Activated T-helper 2 cell treated with anti-CD3 and anti-CD28 coated beads, Interferon-gamma antibody, Interleukin-2, Interleukin-4, amounts not matched to agents 10 μg/mL and 5 μg/mL and 100 μg/mL, durations not matched to agents 14 hours and 24 hours and 36 hours (primary cell): Measurements from ENCODE around the gene MS4A18. TPM values are rescaled to one million over a fixed set of nuclear protein-coding genes. Genes with fewer than 3 reads are reported as not detected.
"Not testable (repeated sequence)": the region's sequence is repeated elsewhere in the genome, so short reads cannot be mapped to it uniquely, and the experiment has no call there.

Experiments
- DNase-seq: peaks from one replicate; pipeline ENCODE4 v3.0.0; 2021; ENCODE audit warnings: low spot score
- H3K27ac Mint-ChIP-seq: one replicate; pipeline ENCODE4 v1.8.0; 2021; ENCODE audit warnings: mixed read lengths
- H3K27me3 Mint-ChIP-seq: one replicate; pipeline ENCODE4 v1.8.0; 2021; ENCODE audit warnings: low read depth, mixed read lengths
- H3K36me3 Mint-ChIP-seq: one replicate; pipeline ENCODE4 v1.8.0; 2021; ENCODE audit warnings: low read depth, mixed read lengths
- H3K4me1 Mint-ChIP-seq: one replicate; pipeline ENCODE4 v1.8.0; 2021; ENCODE audit warnings: low read depth, mixed read lengths
- H3K4me3 Mint-ChIP-seq: one replicate; pipeline ENCODE4 v1.8.0; 2021; ENCODE audit warnings: low read depth, mild to moderate bottlenecking, moderate library complexity, mixed read lengths
- H3K9me3 Mint-ChIP-seq: one replicate; pipeline ENCODE4 v1.8.0; 2021; ENCODE audit warnings: mixed read lengths
- intact Hi-C: fragments of 100-400 bp; cut with micrococcal nuclease; formaldehyde crosslinking; loops from one replicate; pipeline ENCODE4 v1.15.1; 2023
- total RNA-seq: library from RNA; stranded (reverse); gene quantifications from 2 replicates; pipeline ENCODE4 v1.2.3, GENCODE V29; 2022

The MS4A18 gene
- total RNA-seq, 1 donor from 2014 or later = not detected

GRCh38 chr11:60710482-60710881 lies 14.0 kb upstream of the MS4A18 start:
- intact Hi-C loops = no loop called here
- H3K9me3 Mint-ChIP-seq = no peaks in the 10 kb centered on the region
- H3K4me3 Mint-ChIP-seq = no peak overlapping the region
- no peak overlapping the region for H3K27ac Mint-ChIP-seq
- H3K36me3 Mint-ChIP-seq = no peaks in the 10 kb centered on the region
- H3K27me3 Mint-ChIP-seq = peaks cover 2% of the 10 kb centered on the region
- DNase-seq = no peak
- H3K4me1 Mint-ChIP-seq = no peaks in the 10 kb centered on the region

GRCh38 chr11:60711276-60711675 lies 13.2 kb upstream of the MS4A18 start:
- no peak for DNase-seq
- no peaks in the 10 kb centered on the region for H3K4me1 Mint-ChIP-seq
- H3K36me3 Mint-ChIP-seq = no peaks in the 10 kb centered on the region
- intact Hi-C loops = no loop called here
- H3K4me3 Mint-ChIP-seq = no peak overlapping the region
- peaks cover 2% of the 10 kb centered on the region for H3K27me3 Mint-ChIP-seq
- no peaks in the 10 kb centered on the region for H3K9me3 Mint-ChIP-seq
- H3K27ac Mint-ChIP-seq = no peak overlapping the region

- H3K27me3 Mint-ChIP-seq, H3K4me3 Mint-ChIP-seq, intact Hi-C loops, H3K4me1 Mint-ChIP-seq, H3K27ac Mint-ChIP-seq, H3K36me3 Mint-ChIP-seq, DNase-seq, H3K9me3 Mint-ChIP-seq: not testable (repeated sequence)
Observed at GRCh38 chr11:60713423-60713822, 11.1 kb upstream of the MS4A18 start.

DNA sequence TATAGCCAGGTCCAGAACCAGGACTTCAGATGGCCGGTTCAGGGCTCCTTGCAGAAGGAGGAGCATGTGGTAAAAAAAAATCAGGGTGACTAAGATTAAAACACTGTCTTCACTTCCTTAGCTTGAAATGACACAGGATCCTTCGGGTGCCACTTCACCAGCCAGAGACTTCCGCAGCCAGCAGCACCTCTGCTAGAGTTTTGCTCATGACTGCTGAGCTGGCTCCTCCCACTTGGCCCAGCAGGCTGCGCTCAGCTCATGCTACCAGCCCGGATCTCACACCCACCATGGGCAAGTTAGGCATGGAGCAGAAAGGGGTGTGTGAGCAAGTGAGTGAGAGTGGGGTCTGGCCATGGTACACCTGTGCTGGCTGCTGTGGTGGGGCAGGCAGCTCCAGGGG lies 6.6 kb upstream of the MS4A18 start:
- no peak overlapping the region for H3K4me3 Mint-ChIP-seq
- H3K36me3 Mint-ChIP-seq = no peaks in the 10 kb centered on the region
- no peak for DNase-seq
- intact Hi-C loops = no loop called here
- peaks cover 1% of the 10 kb centered on the region for H3K27me3 Mint-ChIP-seq
- H3K4me1 Mint-ChIP-seq = no peaks in the 10 kb centered on the region
- no peak overlapping the region for H3K27ac Mint-ChIP-seq
- no peaks in the 10 kb centered on the region for H3K9me3 Mint-ChIP-seq

DNA sequence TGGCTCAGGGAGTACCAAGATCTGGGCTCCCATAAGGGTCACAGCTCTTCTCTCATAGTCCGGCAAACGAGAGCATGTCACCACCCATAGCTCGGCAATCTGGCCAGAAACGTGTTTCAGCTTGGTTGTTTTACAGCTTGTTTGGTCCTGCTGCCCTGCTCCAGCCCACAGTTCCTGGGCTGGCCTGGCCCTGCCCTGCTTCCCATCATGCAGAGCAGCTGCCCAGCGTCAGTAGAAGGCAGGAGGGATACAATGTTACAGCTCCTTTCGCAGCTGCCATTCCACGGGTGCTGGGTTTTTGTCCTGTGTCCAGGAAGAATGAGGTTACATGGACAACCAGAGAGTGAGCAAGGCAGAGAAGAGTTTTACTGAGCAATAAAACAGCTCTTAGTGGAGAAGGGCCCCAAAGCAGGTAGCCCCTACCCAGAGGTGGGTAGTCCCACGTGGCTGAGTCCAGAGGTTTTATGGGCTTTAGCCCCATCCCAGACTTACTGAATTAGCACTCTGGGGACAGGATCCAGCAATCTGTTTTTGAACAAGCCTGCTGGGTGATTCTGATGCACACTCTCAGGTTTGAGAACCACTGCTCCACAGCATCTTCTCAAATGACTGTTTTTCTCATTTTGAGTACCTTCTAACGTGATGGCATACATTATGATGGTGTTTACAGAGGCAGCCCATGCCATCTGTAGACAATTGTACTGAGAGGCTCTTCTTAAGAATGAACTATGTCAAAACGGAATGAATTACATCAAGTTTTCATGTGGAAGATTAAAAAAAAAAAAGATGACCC lies 5.8 kb upstream of the MS4A18 start:
- no peaks in the 10 kb centered on the region for H3K9me3 Mint-ChIP-seq
- H3K36me3 Mint-ChIP-seq = no peaks in the 10 kb centered on the region
- H3K4me1 Mint-ChIP-seq = no peaks in the 10 kb centered on the region
- no peak overlapping the region for H3K4me3 Mint-ChIP-seq
- H3K27ac Mint-ChIP-seq = no peak overlapping the region
- no peak for DNase-seq
- intact Hi-C loops = no loop called here
- H3K27me3 Mint-ChIP-seq = peaks cover 1% of the 10 kb centered on the region

DNA sequence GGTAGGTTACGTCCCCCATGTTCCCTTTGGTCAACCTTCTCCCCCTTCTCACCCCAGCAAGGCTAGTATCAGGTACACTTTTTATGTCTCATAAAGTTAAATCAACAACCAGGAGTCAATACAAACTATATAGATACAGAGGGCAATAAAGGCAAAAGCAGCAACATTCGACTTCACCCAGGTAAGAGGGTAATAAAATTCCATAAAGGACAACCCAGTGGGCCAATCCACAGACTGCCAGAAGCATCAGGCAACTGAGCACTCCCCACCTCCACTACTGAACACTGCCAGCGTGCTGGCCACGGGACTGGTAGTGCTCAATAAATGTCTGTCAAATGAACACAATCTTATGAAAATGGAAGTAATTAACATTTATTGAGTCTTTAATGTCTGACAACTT lies 5.1 kb upstream of the MS4A18 start:
- intact Hi-C loops = no loop called here
- DNase-seq = no peak
- H3K4me3 Mint-ChIP-seq = no peak overlapping the region
- H3K9me3 Mint-ChIP-seq = no peaks in the 10 kb centered on the region
- no peaks in the 10 kb centered on the region for H3K36me3 Mint-ChIP-seq
- no peak overlapping the region for H3K27ac Mint-ChIP-seq
- H3K27me3 Mint-ChIP-seq = peaks cover 1% of the 10 kb centered on the region
- no peaks in the 10 kb centered on the region for H3K4me1 Mint-ChIP-seq

DNA sequence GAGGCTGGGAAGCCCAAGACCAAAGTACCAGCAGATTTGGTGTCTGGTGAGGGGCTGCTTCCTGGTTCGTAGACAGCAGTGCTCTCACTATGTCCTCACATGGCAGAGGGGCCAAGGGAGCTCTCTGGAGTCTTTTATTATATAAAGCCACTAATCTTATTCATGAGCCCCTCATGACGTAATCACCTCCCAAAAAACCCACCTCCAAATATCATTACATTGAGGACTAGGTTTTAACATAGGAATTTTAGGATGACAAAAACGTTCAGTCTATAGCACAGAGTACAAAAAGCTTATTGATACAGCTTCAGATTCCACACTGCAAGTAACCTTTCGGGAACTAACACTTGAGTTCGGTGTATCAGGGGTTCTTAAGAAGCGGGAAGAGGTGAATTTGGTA lies 4.1 kb upstream of the MS4A18 start:
- H3K4me1 Mint-ChIP-seq = no peaks in the 10 kb centered on the region
- H3K9me3 Mint-ChIP-seq = no peaks in the 10 kb centered on the region
- H3K4me3 Mint-ChIP-seq = no peak overlapping the region
- H3K27me3 Mint-ChIP-seq = peaks cover 1% of the 10 kb centered on the region
- H3K27ac Mint-ChIP-seq = no peak overlapping the region
- no peaks in the 10 kb centered on the region for H3K36me3 Mint-ChIP-seq
- intact Hi-C loops = no loop called here
- DNase-seq = no peak

DNA sequence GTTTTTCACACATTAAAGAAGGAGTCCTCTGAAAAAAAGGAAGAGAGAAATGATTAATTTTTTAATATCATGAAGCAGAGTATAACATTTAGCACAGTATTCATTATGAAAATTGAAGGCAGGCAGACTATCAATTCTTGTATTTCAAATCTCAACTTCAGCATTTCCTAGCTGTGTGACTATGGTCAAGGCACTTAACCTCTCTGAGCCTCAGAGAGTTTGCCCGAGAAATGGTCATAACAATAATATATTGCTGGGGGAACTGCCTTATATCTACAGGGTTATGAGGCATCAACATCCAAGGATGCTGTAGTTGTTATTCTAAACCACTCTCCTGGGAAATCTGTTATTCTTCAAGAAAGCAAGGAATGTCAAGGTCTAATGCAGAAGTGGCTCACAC lies 1.1 kb downstream of the MS4A18 start:
- no peaks in the 10 kb centered on the region for H3K36me3 Mint-ChIP-seq
- H3K27me3 Mint-ChIP-seq = no peaks in the 10 kb centered on the region
- no peaks in the 10 kb centered on the region for H3K9me3 Mint-ChIP-seq
- H3K4me3 Mint-ChIP-seq = no peak overlapping the region
- intact Hi-C loops = no loop called here
- H3K4me1 Mint-ChIP-seq = no peaks in the 10 kb centered on the region
- no peak overlapping the region for H3K27ac Mint-ChIP-seq
- no peak for DNase-seq

GRCh38 chr11:60731586-60731985 lies 7.1 kb downstream of the MS4A18 start:
- Mint-ChIP-seq H3K4me3 (no peak overlapping the region), H3K36me3 (no peaks in the 10 kb centered on the region), H3K9me3 (no peaks in the 10 kb centered on the region), H3K27ac (no peak overlapping the region), H3K4me1 (no peaks in the 10 kb centered on the region), H3K27me3 (no peaks in the 10 kb centered on the region)
- intact Hi-C loops = no loop called here
- no peak for DNase-seq

DNA sequence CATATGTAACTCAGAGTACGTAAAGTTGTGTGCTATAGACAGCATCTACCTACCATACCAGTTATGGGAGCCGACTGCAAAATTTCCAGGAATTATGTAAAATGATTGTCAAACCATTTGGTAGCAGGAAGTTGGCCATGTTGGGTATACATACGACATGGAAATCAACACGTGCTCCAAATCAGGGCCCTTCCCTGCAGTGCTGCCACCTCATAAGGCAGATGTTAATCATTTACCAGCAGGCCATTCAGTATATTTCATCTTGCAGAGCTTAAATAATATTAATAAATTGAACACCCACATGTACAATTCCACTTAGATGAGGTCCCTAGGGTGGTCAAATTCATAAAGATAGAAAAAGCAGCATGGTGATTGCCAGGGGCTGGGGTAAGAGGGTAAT lies 9.8 kb downstream of the MS4A18 start:
- Mint-ChIP-seq H3K27me3 (no peaks in the 10 kb centered on the region), H3K4me1 (no peaks in the 10 kb centered on the region), H3K9me3 (no peaks in the 10 kb centered on the region), H3K27ac (no peak overlapping the region), H3K36me3 (no peaks in the 10 kb centered on the region), H3K4me3 (no peak overlapping the region)
- intact Hi-C loops = no loop called here
- DNase-seq = no peak

GRCh38 chr11:60739114-60739513 lies 14.6 kb downstream of the MS4A18 start:
- no peaks in the 10 kb centered on the region for H3K9me3 Mint-ChIP-seq
- intact Hi-C loops = no loop called here
- H3K27me3 Mint-ChIP-seq = peaks cover 6% of the 10 kb centered on the region
- no peak overlapping the region for H3K27ac Mint-ChIP-seq
- H3K4me1 Mint-ChIP-seq = no peaks in the 10 kb centered on the region
- H3K36me3 Mint-ChIP-seq = no peaks in the 10 kb centered on the region
- DNase-seq = no peak
- no peak overlapping the region for H3K4me3 Mint-ChIP-seq

DNA sequence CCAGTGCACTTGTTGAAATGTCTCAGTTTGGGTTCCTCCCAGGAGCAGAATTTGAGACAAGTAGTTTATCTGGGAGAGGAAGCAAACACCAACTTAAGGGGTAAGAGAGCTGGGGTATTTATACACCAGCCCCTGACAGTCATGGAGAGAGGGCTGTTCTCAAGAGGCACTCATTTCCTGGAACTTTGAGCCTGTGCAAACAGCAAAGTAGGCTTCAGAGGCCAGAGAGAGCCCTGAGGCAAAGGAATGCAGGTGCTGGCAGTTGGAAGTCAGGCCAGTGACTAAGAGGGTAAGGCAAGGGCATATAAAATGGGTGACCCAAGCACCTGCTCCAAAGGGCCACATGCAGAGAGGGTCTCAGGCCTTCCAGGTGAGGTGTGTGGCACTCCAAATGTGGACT lies 16.1 kb downstream of the MS4A18 start:
- Mint-ChIP-seq H3K9me3 (no peaks in the 10 kb centered on the region), H3K4me1 (no peaks in the 10 kb centered on the region), H3K27ac (no peak overlapping the region), H3K4me3 (no peak overlapping the region), H3K36me3 (no peaks in the 10 kb centered on the region), H3K27me3 (peaks cover 6% of the 10 kb centered on the region)
- DNase-seq = no peak
- intact Hi-C loops = no loop called here

DNA sequence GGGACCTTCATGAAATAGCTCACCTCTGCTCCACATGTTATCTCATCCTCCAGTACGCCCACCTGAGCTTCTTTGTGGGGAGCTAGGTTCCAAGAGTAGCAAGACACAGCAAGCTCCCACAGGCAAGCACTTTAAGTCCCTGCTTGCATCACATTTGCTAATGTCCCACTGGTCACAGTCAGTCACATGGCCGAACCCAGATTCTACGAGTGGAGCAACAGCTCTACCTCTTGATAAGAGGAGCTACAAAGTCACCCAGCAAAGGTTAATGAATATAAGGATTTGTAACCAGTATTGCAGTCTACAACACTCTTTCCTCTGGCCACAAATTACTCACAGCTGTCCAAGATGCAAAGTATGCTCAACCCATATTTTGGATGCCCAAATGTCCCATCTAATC lies 16.9 kb downstream of the MS4A18 start:
- intact Hi-C loops = no loop called here
- no peak for DNase-seq
- Mint-ChIP-seq H3K27ac (no peak overlapping the region), H3K9me3 (no peaks in the 10 kb centered on the region), H3K4me1 (no peaks in the 10 kb centered on the region), H3K4me3 (no peak overlapping the region), H3K27me3 (peaks cover 7% of the 10 kb centered on the region), H3K36me3 (no peaks in the 10 kb centered on the region)

DNA sequence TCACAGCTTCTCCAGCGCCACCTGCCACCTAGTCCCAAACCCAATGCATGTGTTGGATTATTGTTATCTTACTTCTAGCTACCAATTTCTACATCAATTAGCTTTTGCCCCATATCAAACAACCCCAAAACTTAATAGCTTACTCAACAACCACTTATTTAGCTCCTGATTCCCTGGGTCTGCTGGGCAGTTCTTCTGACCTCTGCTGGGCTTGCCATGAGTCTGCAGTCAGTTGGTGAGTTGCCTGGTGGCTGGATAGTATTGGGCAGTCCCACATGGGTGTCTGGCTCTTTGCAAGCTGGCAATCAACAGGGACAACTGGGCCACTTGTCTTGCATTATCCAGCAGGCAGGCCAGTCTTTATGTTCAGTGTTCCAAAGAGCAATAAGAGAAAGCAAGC lies 18.5 kb downstream of the MS4A18 start:
- Mint-ChIP-seq H3K27ac (no peak overlapping the region), H3K27me3 (peaks cover 7% of the 10 kb centered on the region), H3K4me3 (no peak overlapping the region), H3K36me3 (no peaks in the 10 kb centered on the region), H3K9me3 (peaks cover 5% of the 10 kb centered on the region), H3K4me1 (no peaks in the 10 kb centered on the region)
- intact Hi-C loops = no loop called here
- DNase-seq = no peak
